Muscle layer of colon (tissue), 2 donors: ENCODE data around the gene TNPO3.
"Not testable (repeated sequence)": the region's sequence is repeated elsewhere in the genome, so short reads cannot be mapped to it uniquely, and the experiment has no call there.

ENCODE experiments used
- H3K27ac ChIP-seq: one replicate; pipeline ENCODE4 v1.7.0; 2013; ENCODE audit warnings: low read depth, mild to moderate bottlenecking, low read length, moderate library complexity
- H3K27me3 ChIP-seq, 2 donors: one replicate each; pipeline ENCODE4 v1.7.0; 2013; ENCODE audit warnings: low read length in 2 of 2, mild to moderate bottlenecking in 2 of 2; ENCODE audit not compliant: insufficient read depth in 2 of 2, control insufficient read depth in 1 of 2
- H3K36me3 ChIP-seq: one replicate; pipeline ENCODE4 v1.7.0; 2013; ENCODE audit warnings: mild to moderate bottlenecking, low read length; ENCODE audit not compliant: insufficient read depth
- H3K4me1 ChIP-seq: one replicate; pipeline ENCODE4 v1.7.0; 2013; ENCODE audit warnings: mild to moderate bottlenecking, low read length; ENCODE audit not compliant: insufficient read depth
- H3K4me3 ChIP-seq, 2 donors: one replicate each; pipeline ENCODE4 v1.7.0; 2013; ENCODE audit warnings: low read length in 2 of 2, low read depth in 1 of 2, mild to moderate bottlenecking in 1 of 2, moderate library complexity in 1 of 2
- H3K9ac ChIP-seq: one replicate; pipeline ENCODE4 v1.7.0; 2013; ENCODE audit warnings: low read length
- H3K9me3 ChIP-seq: one replicate; pipeline ENCODE4 v1.7.0; 2013; ENCODE audit warnings: mild to moderate bottlenecking, low read length
- donor health status: abdominal sarcoma.
- donor health status: Adenocarcinoma of cecum.

TNPO3 gene

DNA sequence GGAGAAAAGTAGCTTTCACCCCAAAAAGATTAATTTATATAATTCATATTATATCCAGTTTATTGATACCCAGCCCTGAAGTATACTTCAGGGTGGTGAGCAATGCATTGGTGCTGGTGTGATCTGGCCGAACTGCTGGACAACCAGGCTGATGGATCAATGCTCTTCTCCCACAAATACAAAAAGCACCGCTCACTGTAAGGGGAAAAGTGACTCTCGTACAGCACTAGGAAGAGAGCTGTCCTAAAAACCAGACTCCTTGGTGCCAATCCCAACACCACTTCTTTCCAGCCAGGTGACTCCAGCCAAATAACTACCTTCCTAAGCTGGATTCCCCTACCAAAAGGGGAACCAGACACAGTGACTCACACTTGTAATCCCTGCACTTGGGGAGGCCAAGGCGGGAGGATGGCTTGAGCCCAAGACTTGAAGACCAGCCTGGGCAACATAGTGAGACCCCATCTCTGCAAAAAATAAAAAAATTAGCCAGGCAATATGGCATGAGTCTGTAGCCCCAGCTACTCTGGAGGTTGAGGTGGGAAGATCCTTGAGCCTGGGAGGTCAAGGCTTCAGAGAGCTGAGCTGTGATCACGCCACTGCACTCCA is 13.1 kb upstream of the TNPO3 start:
- no peak overlapping the region for H3K9ac ChIP-seq
- no peaks in the 10 kb centered on the region for H3K36me3 ChIP-seq
- no peaks in the 10 kb centered on the region for H3K27me3 ChIP-seq
- no peak overlapping the region for H3K27ac ChIP-seq
- no peaks in the 10 kb centered on the region for H3K4me1 ChIP-seq
- H3K9me3 ChIP-seq: no peaks in the 10 kb centered on the region
- H3K4me3 ChIP-seq: no peak overlapping the region

DNA sequence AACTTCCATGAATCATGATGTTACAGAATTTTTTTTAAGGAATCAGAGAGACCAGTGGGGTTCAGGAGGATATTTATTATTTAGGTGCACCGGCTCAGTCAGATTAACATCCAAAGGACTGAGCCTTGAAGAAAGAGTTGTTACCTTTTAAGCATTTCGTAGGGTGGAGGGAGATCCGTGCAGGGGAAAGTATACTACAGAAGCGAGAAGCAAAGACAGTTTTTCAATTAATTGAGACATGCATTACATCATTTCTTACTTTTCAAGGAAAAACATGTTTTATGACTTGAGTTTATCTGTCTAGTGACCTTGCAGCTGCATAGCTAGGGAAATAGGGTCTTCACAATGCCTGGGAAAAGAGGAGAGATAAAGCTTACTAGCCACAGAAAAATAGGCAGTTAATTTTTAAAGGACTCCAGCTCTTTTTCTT is 12.2 kb upstream of the TNPO3 start:
- not testable (repeated sequence) for H3K27me3 ChIP-seq, H3K4me3 ChIP-seq, H3K9me3 ChIP-seq, H3K4me1 ChIP-seq, H3K9ac ChIP-seq, H3K27ac ChIP-seq, H3K36me3 ChIP-seq

DNA sequence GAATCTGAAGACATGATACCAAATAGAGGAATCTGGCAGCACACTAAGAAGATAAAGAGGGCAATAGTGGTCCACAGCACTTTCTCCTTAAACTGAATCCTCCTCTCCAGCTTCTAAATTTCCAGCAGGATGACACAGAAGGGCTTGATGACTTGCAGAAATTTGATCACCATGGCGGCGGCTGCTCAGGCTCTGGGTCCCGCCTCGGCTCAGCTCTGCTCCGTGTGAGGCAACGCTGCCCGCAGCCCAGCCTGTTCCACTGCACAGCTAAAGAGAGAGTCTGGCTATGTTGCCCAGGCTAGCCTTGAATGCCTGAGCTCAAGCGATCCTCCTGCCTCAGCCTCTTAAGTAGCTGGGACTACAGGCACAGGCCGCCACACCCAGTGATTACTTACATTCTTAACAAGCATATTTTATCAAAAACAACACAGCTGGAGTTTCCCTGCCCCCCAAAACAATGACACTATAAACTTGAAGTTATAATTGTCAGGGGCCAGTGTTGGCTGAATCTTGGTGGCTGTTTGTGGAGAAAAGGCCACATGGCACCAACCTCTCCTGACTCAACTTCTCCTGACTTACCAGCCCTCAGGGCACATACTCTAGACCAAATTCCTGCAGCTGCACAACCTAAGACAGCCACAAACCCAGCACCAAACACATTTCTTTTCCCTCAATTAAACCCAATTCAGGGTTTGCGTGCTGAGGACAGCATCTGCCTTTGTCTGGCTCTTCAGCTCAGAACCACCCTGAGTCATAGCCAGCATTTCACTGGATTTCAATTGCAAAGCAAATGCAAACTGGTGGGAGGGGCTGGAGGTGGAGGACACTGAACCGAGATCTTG is 11.6 kb upstream of the TNPO3 start:
- H3K4me3 ChIP-seq: no peak overlapping the region
- H3K27ac ChIP-seq: no peak overlapping the region
- no peak overlapping the region for H3K9ac ChIP-seq
- no peaks in the 10 kb centered on the region for H3K36me3 ChIP-seq
- no peaks in the 10 kb centered on the region for H3K9me3 ChIP-seq
- H3K4me1 ChIP-seq: no peaks in the 10 kb centered on the region
- H3K27me3 ChIP-seq: no peaks in the 10 kb centered on the region

DNA sequence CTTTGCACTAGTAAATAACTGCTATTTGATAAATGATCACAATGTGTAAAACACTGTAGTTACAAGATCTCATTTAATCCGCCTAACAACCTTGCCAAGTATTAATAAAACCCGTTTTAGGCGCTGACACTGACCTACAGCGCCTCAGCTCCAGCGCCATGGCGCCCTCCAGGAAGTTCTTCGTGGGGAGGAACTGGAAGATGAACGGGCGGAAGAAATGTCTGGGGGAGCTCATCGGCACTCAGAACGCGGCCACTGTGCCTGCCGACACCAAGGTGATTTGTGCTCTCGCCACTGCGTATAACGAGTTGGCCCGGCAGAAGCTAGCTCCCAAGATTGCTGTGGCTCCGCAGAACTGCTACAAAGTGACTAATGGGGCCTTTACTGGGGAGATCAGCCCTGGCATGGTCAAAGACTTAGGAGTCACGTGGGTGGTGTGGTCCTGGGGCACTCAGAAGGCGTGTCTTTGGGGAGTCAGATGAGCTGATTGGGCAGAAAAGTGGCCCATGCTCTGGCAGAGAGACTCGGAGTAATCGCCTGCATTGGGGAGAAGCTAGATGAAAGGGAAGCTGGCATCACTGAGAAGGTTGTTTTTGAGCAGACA is 1.1 kb upstream of the TNPO3 start:
- Histone ChIP-seq H3K36me3 (no peaks in the 10 kb centered on the region), H3K27me3 (no peaks in the 10 kb centered on the region), H3K27ac (no peak overlapping the region), H3K4me3 (peak overlapping the region in 1 of 2 donors; percentile 89), H3K4me1 (peaks cover 19% of the 10 kb centered on the region), H3K9ac (no peak overlapping the region), H3K9me3 (no peaks in the 10 kb centered on the region)

DNA sequence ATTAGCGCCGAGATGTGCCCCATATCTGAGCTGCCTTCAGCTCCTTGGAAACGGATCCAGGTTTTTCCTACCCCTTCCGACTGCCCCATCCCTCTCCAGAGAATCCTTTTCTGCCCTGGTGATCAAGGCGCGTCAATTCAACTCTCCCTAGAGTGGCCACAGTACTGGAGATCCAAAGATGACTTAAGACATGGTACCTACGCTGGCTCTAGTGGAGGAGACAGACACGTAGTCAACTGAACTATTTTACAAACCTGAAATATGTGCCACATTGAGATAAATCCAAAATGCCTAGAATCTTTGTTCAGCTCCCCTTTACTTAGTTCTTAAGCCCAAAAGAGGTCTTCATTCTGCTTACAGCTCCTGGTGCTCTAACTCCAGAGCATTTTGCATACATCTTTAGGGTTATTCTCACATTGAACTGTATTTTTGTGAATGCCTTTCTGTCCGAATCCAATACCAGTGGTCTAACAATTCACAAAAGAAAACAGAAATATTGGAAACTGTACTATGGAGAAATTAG is 444 bp upstream of the TNPO3 start:
- Histone ChIP-seq H3K27me3 (no peaks in the 10 kb centered on the region), H3K36me3 (no peaks in the 10 kb centered on the region), H3K27ac (peak overlapping the region; percentile 80), H3K4me3 (peak overlapping the region; percentile 31 to 89), H3K9me3 (no peaks in the 10 kb centered on the region), H3K4me1 (peaks cover 19% of the 10 kb centered on the region), H3K9ac (peak overlapping the region; percentile 92)

DNA sequence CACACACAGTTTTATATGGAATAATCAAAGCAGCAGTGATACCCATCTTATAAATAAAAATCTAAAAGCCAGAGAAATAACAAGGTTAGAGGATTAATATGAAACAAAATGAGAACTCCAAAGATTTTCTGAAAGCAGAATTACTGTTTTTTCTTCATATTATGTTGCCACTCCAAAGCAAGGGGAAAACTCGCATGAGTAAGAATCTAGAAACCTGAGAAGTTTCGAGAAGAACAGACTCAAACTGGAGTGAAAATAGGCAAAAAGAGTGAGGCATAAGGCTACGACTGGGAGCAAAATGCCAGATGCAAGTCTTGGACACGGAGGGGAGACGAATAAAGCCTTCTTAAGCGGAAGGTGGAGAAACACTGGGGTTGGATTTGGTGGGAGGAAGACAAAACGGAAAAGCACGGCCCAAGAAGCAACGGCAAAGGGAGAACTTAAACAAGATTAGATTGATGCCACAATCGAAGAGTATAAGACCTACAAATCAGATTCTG is 923 bp downstream of the TNPO3 start:
- Histone ChIP-seq H3K9ac (peak overlapping the region; percentile 92), H3K27ac (peak overlapping the region; percentile 80), H3K4me1 (peaks cover 19% of the 10 kb centered on the region), H3K36me3 (no peaks in the 10 kb centered on the region), H3K9me3 (no peaks in the 10 kb centered on the region), H3K27me3 (no peaks in the 10 kb centered on the region), H3K4me3 (peak overlapping the region; percentile 31 to 89)

DNA sequence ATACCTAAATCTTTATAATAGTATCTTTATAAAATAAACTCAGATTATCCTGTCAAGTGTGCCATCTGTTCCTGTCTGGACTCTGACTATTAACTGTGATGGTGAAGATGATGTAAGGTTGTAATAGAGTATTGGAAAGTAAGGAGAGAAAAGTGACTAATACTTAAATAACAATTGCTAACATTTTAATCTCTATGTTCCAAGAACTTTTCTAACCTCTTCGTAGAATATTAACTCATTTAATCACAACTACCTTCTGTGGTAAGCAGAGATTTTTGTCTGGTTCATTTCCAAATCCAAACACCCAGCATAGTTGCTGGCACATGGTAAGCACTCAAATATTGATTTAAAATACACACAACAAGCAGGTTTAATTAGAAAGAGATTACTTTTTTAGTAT is 2.5 kb downstream of the TNPO3 start:
- H3K36me3 ChIP-seq: no peaks in the 10 kb centered on the region

DNA sequence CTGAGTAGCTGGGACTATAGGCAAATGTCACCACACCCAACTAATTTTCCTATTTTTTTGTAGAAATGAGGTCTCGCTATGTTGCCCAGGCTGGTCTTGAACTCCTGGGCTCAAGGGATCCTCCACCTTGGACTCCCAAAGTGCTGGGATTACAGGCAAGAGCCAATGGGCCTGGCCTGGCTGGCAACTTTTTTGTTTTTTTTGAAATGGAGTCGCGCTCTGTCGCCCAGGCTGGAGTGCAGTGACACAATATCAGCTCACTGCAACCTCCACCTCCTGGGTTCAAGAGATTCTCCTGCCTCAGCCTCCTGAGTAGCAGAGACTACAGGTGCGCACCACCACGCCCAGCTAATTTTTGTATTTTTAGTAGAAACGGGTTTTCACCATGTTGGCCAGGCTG is 3.5 kb downstream of the TNPO3 start:
- not testable (repeated sequence) for H3K9me3 ChIP-seq, H3K36me3 ChIP-seq, H3K27me3 ChIP-seq, H3K27ac ChIP-seq, H3K4me3 ChIP-seq, H3K9ac ChIP-seq
- peaks cover 19% of the 10 kb centered on the region for H3K4me1 ChIP-seq

More for the DNA sequence above, 2.5 kb downstream of the TNPO3 start:
- Histone ChIP-seq H3K4me1 (peaks cover 19% of the 10 kb centered on the region), H3K27me3 (no peaks in the 10 kb centered on the region), H3K9me3 (no peaks in the 10 kb centered on the region), H3K4me3 (no peak overlapping the region), H3K9ac (no peak overlapping the region), H3K27ac (no peak overlapping the region)

DNA sequence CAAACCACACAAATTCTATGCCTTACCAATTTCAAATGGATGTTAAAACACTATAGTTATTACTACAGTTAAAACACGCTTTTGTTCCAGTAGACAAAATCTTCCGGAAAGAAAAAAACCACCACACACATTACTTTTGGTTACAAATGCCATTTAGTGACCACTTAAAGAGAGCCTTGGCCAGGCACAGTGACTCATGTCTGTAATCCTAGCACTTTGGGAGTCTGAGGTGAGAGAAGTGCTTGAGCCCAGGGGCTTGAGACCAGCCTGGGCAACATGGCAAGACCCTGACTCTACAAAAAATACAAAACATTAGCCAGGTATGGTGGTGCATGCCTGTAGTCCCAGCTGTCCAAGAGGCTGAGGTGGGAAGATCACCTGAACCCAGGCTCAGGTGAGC is 7.2 kb downstream of the TNPO3 start:
- H3K4me1 ChIP-seq: peaks cover 13% of the 10 kb centered on the region
- no peaks in the 10 kb centered on the region for H3K27me3 ChIP-seq
- H3K9me3 ChIP-seq: no peaks in the 10 kb centered on the region
- no peak overlapping the region for H3K9ac ChIP-seq
- no peak overlapping the region for H3K27ac ChIP-seq
- H3K4me3 ChIP-seq: no peak overlapping the region
- H3K36me3 ChIP-seq: no peaks in the 10 kb centered on the region

DNA sequence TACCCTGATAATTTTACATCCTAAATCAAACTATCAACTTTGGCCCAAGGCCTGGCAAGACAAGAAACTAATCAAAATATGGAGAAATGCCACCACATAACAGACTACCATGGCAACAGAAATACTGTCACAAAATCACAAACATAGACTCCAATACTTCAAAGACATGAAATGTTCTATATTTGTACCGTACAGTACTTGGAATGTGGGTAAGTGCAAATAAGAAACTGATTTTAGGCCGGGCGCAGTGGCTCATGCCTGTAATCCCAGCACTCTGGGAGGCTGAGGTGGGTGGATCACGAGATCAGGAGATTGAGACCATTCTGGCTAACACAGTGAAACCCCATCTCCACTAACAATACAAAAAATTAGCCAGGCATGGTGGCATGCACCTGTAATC is 9.2 kb downstream of the TNPO3 start:
- Histone ChIP-seq H3K9me3 (no peaks in the 10 kb centered on the region), H3K4me3 (no peak overlapping the region), H3K36me3 (no peaks in the 10 kb centered on the region), H3K9ac (no peak overlapping the region), H3K27ac (no peak overlapping the region), H3K27me3 (no peaks in the 10 kb centered on the region), H3K4me1 (peaks cover 9% of the 10 kb centered on the region)

DNA sequence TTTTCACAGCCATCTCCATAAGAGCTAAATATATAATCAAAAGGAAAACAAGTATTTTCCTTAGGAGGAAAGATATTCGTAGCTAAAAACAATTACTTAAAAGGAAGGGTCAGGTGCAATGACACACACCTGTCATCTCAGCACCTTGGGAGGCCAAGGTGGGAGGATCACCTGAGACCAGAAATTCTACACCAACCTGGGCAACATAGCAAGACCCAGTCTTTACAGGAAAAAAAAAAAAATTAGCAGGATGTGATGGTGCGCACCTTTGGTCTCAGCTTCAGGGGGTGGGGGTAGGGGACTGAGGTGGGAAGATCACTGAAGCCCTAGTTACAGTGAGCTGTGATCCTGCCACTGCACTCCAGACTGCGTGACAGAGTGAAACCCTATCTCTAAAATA is 11.9 kb downstream of the TNPO3 start:
- H3K27ac ChIP-seq: no peak overlapping the region
- peaks cover 4% of the 10 kb centered on the region for H3K36me3 ChIP-seq
- no peaks in the 10 kb centered on the region for H3K9me3 ChIP-seq
- no peak overlapping the region for H3K9ac ChIP-seq
- no peak overlapping the region for H3K4me3 ChIP-seq
- no peaks in the 10 kb centered on the region for H3K27me3 ChIP-seq
- H3K4me1 ChIP-seq: peaks cover 9% of the 10 kb centered on the region
